GM19463 (cell line): ENCODE data around the gene TOR4A.

Source experiments
- ATAC-seq: cut with Tn5 transposase; IDR thresholded peaks from one replicate; pipeline ENCODE4 v1.9.1; 2021; ENCODE audit warnings: mild to moderate bottlenecking, moderate library complexity; ENCODE audit not compliant: unreplicated experiment

The TOR4A gene

DNA sequence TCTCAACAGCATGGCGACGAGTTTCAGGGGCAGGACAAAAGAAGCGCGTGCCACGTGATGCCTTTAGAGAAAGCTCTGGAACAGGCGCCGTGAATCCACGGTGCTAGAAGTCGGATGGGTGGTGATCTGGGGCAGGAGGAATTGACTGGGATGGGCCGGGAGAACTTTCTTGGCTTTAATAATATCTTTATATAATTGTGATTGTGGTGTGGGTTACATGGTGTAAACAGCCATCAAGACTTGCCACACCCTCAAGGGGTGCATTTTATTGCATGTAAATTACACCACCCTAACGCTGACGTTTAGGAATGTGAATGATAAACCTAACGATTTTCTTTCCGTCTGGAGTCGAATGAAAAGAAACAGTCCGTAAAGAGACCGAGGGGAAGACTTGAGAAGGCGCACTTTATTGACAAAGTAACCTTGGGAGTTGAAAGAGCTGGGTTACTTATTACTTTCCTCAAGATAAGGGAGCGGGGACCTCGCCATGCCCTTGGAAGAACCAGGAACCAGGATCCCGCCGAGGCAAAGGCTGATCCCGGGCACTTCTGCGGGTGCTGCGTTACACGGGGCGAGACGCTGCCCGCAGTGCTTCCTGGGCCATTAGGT, 16.1 kb downstream of the TOR4A start:
- no peak for ATAC-seq

DNA sequence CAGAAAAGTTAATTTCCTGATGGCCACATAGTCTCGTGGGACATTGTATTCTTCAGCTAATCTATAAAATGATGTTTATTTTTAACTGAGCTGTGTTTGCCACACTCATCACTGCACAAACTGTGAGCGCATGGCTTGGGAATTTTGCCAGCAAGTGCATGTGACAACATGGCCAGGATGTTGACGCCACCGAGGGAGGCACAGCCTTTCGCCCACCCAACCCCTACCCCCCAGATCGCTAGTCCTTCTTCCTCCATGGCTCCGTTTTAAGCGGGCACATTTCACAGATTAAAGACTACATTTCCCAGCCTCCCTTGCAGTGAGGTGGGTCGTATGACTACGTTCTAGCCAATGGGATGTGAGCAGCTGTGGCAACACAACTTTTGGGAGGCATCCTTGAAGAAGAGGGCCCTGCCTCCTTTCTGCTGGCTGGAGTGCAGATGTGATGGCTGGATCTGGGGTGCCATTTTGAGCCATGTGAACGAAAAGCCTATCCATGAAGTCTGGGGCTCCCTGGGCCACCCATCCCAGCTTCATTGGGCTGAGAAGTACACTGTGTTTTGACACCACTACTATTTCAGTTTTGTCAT, 16.7 kb downstream of the TOR4A start:
- ATAC-seq = no peak

DNA sequence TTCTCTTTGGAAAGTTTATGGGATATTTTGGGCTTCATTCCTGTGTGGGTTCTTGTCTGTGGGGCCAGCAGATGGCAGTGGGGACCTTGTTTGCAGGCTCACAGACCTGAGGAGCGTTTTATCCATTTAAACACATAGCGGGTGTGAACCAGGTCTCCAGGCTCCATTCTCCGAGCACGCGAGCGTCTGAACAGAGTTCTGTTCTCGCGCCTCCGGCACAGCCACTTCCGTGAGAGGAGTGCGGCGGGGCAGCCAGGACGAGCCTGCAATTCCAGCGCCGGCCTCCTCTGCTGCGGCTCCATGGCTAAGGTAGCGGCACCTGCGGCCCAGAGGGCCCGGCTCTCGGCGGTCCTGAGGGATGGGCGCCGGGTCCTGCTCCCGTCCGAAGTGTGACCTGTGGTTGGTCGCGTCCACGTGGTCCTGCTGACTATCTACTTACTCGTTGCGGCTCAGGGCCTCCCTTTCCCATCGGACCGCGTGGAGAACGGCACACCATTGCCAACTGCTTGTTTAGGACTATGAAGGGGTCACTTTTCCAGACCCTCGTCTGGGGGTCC, 17.2 kb downstream of the TOR4A start:
- ATAC-seq = no peak

DNA sequence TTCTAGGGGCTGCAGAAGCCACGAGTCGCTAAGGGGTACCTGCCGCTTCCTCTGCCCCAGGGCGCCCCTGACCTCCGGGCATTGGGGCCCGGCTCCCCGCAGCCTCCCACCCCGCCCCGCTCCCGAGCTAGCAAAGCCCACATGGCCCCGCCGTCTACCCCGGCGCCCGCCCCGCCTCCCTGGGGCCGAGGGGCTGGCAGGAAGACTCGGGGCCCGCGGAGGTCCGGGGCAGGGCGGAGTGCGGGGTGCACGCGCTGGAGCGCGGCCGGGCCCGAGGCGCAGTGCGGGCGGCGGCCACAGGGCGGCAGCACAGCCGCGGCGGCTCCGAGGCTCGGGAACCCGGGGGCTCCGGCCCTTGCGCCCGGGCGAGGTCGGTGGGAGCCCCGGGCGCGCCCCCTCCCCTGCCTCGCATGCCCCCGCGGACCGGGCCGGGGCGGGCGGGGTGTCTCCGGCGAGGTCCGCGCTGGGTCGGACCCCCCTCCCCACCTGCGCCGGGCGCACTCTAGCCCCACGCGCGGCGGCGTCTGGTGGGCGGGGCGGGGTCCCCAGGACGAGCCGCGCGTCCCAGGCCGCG, 17.8 kb downstream of the TOR4A start:
- no peak for ATAC-seq

DNA sequence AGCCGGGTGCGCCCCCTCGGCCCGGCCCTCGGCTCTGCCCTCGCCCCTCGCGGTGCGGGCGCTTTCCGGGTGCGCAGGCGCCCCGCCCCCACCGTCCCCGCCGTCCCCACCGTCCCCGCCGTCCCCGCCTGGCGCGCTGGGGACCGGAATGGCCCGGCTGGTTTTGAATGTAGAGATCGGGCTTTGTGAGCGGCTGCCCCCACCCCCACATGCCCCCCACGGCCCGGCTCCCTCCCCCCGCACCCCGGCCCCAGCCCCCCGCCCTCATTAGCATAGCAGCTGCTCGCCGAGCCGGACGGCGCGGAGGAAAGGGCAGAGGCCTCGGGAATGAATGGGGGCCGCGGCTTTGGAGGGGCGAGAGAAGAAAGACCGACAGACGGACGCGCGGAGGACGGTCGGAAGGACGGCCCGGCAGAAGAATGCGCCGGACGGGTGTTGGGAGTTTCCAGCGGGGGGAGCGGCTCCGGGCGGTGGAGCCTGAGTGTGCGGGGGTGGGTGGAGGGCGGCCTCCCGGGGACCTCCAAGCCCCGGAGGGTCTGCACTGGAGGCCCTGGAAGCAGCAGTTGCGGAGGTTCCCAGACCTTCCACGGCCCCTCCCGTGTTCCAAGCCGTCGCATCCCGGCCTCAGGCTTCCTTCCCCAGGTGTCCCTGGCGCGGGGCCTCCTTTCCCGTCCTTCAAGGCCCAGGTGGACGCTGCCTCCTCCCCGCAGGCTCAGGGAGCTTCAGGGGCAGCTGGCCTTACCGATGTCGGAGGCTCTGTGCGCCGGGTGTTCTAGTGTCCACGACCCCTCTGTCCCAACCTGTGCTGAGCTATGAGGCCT, 18.5 kb downstream of the TOR4A start:
- ATAC-seq = no peak

DNA sequence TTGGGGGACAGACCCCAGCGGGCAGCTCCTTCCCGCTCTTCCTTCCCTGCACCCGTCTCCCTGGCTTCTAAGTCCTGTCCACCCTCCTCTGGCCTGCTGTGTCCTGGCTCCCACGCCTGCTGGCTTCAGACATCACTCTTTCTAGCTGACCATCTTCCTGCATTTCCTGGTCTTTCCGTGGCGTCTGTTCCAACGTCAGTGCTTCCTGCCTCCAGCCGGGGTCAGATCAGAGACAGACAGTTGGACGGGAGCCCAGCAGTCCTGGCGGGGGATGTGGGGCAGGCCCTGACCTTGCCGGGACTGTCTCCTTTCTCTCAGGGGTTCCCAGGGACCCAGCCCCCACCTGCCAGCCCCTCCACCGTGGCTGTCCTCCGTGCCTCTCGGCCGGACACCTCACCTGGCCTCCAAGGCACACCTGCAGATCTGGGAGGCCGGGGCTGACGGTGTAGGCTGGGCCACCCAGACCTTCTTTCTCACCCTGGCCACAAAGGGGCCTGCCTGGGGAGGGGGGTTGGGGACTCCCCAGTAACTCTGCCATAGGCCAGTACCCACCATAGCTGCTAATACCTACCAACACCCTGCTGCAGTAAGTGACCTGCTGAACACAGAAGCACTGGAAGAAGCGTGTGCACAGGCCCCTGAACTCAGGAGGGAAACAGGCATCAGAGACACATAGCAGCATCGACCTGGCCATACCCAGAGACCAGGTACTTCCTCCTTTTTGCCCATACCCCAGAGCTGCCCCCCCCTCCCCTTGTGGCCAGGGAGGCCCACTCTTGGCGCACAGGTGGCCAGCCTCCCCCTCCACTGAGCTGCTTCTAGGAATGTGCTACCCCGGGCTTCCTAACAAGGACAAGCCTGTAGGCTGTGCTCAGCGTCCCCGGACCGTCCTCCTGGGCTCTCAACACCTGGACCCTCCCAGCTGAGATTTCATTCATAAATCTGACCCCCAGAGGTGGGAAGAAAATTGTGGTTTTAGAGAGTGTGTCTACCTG, 19.4 kb downstream of the TOR4A start:
- ATAC-seq = no peak

DNA sequence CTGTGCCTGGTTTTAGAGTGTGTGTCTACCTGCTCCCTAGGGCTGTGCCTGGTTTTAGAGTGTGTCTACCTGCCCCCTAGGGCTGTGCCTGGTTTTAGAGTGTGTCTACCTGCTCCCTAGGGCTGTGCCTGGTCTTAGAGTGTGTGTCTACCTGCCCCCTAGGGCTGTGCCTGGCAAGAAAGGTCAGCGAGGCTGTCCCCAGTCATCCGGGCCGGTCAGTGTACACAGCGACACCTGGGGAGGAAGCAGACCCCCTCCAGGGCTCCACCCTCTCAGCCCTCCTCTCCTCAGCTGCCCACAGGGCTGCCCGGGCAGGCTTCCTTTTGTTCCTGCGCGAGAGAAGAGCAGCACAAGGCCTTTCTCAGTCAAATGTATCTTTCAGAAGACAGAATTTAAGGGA, 20.4 kb downstream of the TOR4A start:
- ATAC-seq = no peak

DNA sequence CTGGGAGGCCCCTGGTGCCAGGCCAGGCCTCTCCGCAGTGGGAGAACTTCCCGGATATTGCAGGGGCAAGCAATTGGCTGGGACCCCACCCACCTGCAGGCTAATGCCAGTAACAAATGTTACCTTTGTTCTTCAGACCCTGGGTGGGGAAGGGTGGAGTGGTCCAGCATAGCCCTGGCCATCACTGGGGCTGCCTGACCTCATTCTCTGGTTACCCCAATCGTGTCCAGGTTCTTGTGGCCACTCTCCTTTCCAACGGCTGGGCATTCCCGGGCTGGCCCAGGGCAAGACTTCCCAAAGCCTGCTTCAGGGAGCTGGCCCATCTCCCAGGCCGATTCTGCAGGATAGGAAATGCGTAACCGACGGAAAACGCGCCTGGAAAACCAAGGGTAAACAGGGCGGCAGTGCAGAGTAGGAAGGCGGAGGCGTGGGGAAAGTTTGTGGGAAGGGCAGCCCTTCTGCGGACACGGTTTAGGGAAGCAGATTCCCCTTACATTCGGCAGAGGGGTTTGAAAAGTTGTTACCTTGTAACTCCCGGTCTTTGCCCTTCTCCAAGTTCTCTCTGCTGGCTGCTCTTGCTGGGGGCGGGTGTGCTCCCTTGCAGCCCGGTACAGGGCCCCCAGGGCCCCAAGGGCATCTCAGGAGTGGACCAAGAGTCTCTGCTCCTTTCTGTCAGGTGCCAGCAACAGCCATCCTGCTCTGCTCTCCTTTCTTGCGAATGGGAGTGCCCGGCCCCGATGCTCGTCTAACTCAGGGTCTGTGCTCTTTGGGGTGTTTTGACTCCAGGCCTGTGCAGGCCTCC, 21.1 kb downstream of the TOR4A start:
- no peak for ATAC-seq

DNA sequence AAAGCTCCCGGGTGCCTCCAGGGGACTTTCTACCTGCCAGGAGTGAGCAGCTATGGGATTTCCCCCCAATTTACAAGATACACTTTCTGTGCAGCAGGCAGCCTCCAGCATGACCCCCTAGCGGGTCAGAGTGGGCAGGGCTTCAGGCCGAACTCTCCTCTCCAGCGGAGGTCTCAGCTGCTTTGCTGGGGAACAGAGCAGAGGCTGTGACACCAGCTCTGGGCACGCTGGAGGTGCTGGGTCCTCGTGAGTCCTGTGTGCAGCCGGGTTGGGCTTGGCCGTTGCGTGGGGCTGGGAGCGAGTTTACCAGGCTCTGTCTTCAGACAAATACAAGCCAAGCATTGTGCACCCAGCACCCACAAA, 21.7 kb downstream of the TOR4A start:
- ATAC-seq = no peak

DNA sequence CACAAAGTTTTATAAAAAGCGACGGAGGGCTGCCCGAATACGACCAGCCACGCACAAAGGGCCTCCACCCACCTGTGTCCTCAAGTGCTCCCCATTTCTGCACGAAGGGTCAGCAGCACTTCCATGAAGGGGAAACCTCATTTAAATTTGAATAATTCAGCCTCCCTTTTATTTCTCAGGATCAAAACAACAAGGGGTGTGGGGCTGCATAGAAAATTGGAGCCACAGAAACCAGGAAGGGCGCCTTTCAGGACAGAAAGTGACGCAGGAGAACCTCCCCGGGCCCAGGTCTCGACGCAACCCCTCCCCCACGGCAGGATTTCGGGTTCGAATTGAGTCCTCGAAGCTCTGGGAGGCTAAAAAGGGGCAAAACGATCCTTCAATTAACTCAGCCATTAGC, 22.4 kb downstream of the TOR4A start:
- no peak for ATAC-seq

DNA sequence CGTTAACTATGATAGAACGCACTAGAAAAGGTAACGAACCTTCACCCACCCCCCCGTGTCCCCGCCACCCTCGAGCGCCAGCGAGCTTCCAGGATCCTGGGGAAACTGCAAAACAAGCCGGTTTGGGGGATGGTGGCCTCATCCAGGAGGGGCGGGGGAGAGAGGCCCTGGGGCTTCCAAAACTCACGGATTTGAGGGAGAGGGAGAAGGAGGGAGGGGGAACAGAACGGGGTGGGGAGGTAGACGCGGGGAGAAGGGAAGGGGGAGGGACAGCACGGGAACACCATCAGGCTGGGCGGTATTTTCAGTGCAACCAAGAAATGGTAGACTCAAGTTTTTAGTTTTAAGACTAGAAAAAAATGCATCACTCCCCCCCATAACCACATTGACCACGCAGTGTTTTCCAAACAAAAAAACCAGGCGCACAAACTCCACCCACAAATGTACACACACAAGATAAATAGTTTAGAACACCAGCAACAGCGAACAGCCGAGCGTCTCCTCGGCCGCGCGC, 23.1 kb downstream of the TOR4A start:
- no peak for ATAC-seq

DNA sequence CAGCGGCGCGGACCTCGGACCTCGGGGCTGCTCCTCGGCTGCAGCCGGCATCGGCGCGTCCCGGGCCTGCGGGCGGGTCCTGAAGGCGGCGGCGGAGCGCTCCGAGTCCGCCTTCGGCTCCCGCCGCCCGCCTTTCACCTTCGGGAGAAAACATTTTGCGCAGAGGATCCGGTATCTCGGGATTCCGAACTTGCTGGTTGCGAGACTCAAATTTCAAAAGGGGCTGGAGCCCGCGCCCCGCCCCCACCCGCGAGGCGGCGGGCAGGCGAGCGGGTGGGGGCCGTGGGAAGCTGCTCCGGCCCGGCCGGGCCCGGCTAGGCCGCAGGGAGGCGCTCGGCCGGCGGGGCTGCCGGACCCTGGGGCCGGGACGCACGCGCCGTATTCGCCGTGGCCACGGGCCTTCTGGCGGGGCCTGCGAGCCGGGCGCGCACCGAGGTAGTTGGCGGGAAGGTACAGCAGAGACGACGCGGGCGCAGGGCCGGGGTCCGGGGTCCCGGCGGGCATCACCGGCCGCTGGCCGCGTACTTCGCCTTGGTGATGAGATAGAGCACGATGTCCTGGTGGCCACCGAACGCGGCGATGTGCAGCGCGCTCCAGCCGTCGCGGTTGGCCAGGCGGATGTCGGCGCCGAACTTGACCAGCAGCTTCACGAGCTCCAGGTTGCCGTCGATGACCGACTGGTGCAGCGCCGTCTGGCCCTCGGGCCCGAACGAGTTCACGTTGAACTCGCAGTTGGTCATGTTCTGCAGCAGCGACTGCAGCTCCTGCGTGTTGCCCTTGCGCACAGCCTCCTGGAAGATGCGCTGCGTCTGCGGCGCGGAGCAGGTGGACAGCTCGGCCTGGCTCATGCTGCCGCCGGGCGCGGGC, 23.8 kb downstream of the TOR4A start:
- ATAC-seq = no peak

DNA sequence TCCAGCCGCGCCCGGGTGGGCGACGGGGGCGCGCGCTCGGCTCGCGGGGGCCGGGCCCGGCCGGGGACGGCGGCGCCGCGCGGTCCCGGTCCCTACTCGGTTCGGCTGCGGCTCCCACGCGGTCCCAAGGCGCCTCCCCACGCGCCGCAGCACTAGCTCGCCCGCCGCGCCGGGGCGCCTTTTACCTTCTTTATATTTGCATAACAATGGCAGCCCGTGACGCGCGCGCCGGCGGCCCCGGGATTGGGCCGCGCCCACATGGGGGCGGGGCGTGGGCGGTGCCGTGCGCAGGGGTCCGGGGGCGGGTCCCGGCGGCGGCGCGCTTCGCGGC, 24.6 kb downstream of the TOR4A start, which contains the start of gene NRARP:
Gene NRARP, minus strand, starts transcription at position 154 of the 331 bp plus-strand sequence. CDS start 343 bp downstream, outside the sequence.
- peak; percentile 74 for ATAC-seq

DNA sequence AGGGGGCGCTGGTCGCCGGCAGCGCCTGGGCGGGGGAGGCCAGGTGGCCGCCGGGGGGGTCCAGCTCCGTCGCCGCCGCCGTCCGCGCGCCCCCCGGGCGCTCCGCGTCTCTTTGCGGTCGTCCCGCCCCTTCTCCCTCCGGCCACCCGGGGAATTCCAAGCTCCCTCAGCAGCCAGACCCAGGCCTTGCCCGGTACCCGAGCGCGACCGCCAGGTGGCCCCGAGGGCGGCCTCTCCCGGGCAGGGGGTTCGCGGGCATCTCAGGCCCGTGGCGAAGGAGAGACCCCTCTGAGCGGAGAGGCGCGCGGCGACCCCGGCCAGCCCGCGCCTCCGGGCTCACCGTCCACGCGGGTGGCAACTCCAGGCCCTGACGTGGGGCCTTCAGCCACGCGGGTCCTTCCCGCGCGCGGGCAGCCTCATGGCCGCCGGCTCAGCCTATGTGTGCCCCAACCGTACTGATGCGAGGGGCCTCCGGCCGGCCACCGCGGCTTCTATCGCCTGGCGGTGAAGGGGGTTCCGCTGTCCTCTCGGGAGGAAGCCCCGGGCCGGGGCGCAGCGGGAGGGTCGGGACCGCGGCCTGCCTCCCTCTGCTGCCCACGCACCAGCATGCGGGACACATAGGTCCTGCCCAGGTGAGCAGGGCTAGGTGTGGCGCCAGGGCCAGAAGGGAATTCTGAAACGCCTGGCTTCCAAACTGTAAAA, 25.1 kb downstream of the TOR4A start:
- ATAC-seq = peak; percentile 64

DNA sequence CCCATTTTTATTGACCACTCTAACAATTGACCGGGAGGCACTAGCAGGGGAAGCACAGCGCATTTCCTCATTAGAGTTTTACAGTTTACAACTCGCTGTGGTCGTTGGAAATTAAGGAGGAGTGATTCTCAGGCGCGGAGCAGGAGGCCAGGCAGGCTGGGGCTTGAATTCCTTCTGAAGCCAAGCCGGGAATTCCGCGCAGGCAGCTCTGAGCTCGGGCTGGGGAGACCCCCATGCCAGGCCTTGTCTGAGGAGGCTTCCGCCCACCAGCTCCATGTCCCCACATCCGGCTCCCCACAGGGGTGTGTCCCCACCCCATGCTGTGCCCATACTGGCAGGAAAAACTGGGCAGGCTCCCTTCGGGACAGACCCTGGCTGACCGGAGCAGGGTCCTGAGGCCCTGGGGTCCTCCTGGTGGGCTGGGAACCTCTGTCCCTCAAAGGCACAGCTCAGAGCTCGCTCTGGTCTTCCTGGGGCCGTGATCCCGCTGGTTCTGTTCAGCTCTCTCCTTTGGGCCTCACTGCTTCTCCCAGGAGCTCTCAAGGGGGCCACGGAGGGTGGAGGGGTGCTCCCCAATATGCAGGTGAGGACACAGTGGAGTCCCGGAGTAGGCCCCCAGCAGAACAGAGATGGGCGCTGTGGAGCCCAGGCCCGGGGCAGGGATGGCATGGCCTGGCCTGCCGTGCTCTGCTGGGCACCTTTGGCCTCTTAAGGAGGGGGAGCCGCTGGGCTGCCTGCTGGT, 25.8 kb downstream of the TOR4A start:
- no peak for ATAC-seq

DNA sequence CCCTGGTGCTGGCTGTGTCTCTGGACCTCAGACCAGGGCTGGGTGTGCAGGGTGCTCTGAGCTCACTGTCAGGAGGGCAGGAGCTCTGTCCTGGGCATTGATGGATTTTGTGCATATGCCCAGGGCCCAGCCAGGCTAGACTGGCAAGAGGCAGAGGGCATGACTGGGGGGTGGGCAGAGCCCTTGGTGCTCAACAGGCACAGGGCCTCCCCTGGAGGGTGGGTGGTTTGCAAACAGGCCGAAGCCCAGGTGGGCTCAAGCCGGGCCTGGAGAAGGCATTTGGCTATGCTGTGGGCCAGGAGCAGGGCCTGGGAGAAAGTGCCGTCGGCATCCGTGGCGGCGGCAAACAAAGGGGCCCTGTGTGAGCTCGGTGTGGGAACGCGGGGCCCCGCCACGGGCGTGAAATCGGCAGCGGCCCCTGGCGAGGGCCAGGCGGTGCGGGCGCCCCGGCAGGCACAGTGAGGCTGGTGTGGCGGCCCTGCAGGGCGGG, 26.4 kb downstream of the TOR4A start:
- no peak for ATAC-seq
